ENCODE results near the gene SF3A1.

- TF ChIP-seq, protein P1, sequence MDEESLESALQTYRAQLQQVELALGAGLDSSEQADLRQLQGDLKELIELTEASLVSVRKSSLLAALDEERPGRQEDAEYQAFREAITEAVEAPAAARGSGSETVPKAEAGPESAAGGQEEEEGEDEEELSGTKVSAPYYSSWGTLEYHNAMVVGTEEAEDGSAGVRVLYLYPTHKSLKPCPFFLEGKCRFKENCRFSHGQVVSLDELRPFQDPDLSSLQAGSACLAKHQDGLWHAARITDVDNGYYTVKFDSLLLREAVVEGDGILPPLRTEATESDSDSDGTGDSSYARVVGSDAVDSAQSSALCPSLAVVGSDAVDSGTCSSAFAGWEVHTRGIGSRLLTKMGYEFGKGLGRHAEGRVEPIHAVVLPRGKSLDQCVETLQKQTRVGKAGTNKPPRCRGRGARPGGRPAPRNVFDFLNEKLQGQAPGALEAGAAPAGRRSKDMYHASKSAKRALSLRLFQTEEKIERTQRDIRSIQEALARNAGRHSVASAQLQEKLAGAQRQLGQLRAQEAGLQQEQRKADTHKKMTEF (CRISPR knock-in tag; IDR thresholded peaks at IDR 0.05) = no peak
- TF ChIP-seq MTA3 (CRISPR knock-in tag; IDR thresholded peaks at IDR 0.05) (no peak), ZNF235 (CRISPR knock-in tag; IDR thresholded peaks at IDR 0.05; ENCODE audit: borderline replicate concordance) (no peak), CBFB (CRISPR knock-in tag; IDR thresholded peaks at IDR 0.05) (no peak), SP1 (IDR thresholded peaks at IDR 0.05) (no peak), SP1 (CRISPR knock-in tag; IDR thresholded peaks at IDR 0.05) (no peak), NR2F1 (CRISPR knock-in tag; IDR thresholded peaks at IDR 0.05) (no peak)
These were observed 15.3 kb upstream of the SF3A1 start for GRCh38 chr22:30371981-30372380.
